ENCODE results near the gene CD300A.

Gene CD300A

GRCh38 chr17:74460996-74461395, 5.4 kb upstream of the CD300A start:
- Histone ChIP-seq H3K79me2 (ENCODE audit: control insufficient read depth, low read length) (no peaks in the 10 kb centered on the region), H3K27me3 (ENCODE audit: control insufficient read depth, low read length) (no peaks in the 10 kb centered on the region), H4K20me1 (ENCODE audit: control insufficient read depth, insufficient read depth, low read depth, low read length) (no peaks in the 10 kb centered on the region), H3K36me3 (ENCODE audit: control insufficient read depth, low read length) (no peaks in the 10 kb centered on the region), H3K9me2 (replicated peaks; ENCODE audit: control insufficient read depth, low read length) (no peaks in the 10 kb centered on the region), H3K4me1 (ENCODE audit: control insufficient read depth, low read length) (peaks cover 4% of the 10 kb centered on the region), H3F3A (ENCODE audit: control insufficient read depth, insufficient read depth) (no peaks in the 10 kb centered on the region), H3K9me3 (ENCODE audit: control insufficient read depth, insufficient read depth, low read length) (no peaks in the 10 kb centered on the region; the same call in 1 of the 2 replicates), H3K4me3 (ENCODE audit: low read length) (no peak overlapping the region), H3K4me2 (ENCODE audit: low read length) (no peak overlapping the region), H3K27ac (ENCODE audit: low read depth, low read length) (no peak overlapping the region)
- TF ChIP-seq CTCF (IDR thresholded peaks at IDR 0.05; ENCODE audit: low read depth, low read length, poor library complexity, severe bottlenecking): no peak
- no peak for TF ChIP-seq EZH2phosphoT487 (IDR thresholded peaks at IDR 0.05; ENCODE audit: borderline replicate concordance, low read length)

GRCh38 chr17:74461611-74462010, 4.8 kb upstream of the CD300A start:
- Histone ChIP-seq H4K20me1 (ENCODE audit: control insufficient read depth, insufficient read depth, low read depth, low read length) (no peaks in the 10 kb centered on the region), H3F3A (ENCODE audit: control insufficient read depth, insufficient read depth) (no peaks in the 10 kb centered on the region), H3K36me3 (ENCODE audit: control insufficient read depth, low read length) (no peaks in the 10 kb centered on the region), H3K9me3 (ENCODE audit: control insufficient read depth, insufficient read depth, low read length) (no peaks in the 10 kb centered on the region; the same call in 1 of the 2 replicates), H3K79me2 (ENCODE audit: control insufficient read depth, low read length) (no peaks in the 10 kb centered on the region), H3K27me3 (ENCODE audit: control insufficient read depth, low read length) (no peaks in the 10 kb centered on the region), H3K4me2 (ENCODE audit: low read length) (no peak overlapping the region), H3K4me1 (ENCODE audit: control insufficient read depth, low read length) (peaks cover 4% of the 10 kb centered on the region), H3K9me2 (replicated peaks; ENCODE audit: control insufficient read depth, low read length) (no peaks in the 10 kb centered on the region), H3K27ac (ENCODE audit: low read depth, low read length) (no peak overlapping the region), H3K4me3 (ENCODE audit: low read length) (no peak overlapping the region)
- TF ChIP-seq EZH2phosphoT487 (IDR thresholded peaks at IDR 0.05; ENCODE audit: borderline replicate concordance, low read length) (no peak), CTCF (IDR thresholded peaks at IDR 0.05; ENCODE audit: low read depth, low read length, poor library complexity, severe bottlenecking) (no peak)

GRCh38 chr17:74464730-74465377, 1.6 kb upstream of the CD300A start:
- TF ChIP-seq CTCF (IDR thresholded peaks at IDR 0.05; ENCODE audit: low read depth, low read length, poor library complexity, severe bottlenecking): no peak
- Histone ChIP-seq H3K27ac (ENCODE audit: low read depth, low read length) (no peak overlapping the region), H3K9me3 (ENCODE audit: control insufficient read depth, insufficient read depth, low read length) (no peaks in the 10 kb centered on the region; the same call in 1 of the 2 replicates), H4K20me1 (ENCODE audit: control insufficient read depth, insufficient read depth, low read depth, low read length) (no peaks in the 10 kb centered on the region), H3K4me2 (ENCODE audit: low read length) (no peak overlapping the region), H3K27me3 (ENCODE audit: control insufficient read depth, low read length) (peaks cover 3% of the 10 kb centered on the region; the same call in 1 of the 2 replicates), H3K4me3 (ENCODE audit: low read length) (no peak overlapping the region), H3K79me2 (ENCODE audit: control insufficient read depth, low read length) (no peaks in the 10 kb centered on the region), H3F3A (ENCODE audit: control insufficient read depth, insufficient read depth) (no peaks in the 10 kb centered on the region), H3K4me1 (ENCODE audit: control insufficient read depth, low read length) (peaks cover 4% of the 10 kb centered on the region), H3K9me2 (replicated peaks; ENCODE audit: control insufficient read depth, low read length) (no peaks in the 10 kb centered on the region), H3K36me3 (ENCODE audit: control insufficient read depth, low read length) (no peaks in the 10 kb centered on the region)

All from DOHH2 (cell line).